Myocyte (in vitro differentiated cells): Measurements from ENCODE around the gene LSM2. TPM values are rescaled to one million over a fixed set of nuclear protein-coding genes. Genes with fewer than 3 reads are reported as not detected.
"Not testable (repeated sequence)": the region's sequence is repeated elsewhere in the genome, so short reads cannot be mapped to it uniquely, and the experiment has no call there.

Source experiments
- DNase-seq: peaks from one replicate; pipeline ENCODE4 v3.0.0-alpha.2; 2012; ENCODE audit warnings: low read depth
- total RNA-seq: library from RNA; depleted of rRNA; stranded (reverse); fragments of >200 nt; gene quantifications from 2 replicates; pipeline ENCODE4 v1.2.3, GENCODE V29; 2014

Gene LSM2
- total RNA-seq, 1 donor from 2014 or later, result 38.8 TPM

- peak; percentile 100 for DNase-seq
Measured at GRCh38 chr6:31827286-31828079, 20.7 kb upstream of the LSM2 start, which contains the start of gene HSPA1B. Gene HSPA1B (plus strand): TSS chr6:31827738. CDS start chr6:31827951, 213 bp downstream.

GRCh38 chr6:31826793-31827285 is 20.1 kb upstream of the LSM2 start:
- peak; percentile 89 for DNase-seq

DNA sequence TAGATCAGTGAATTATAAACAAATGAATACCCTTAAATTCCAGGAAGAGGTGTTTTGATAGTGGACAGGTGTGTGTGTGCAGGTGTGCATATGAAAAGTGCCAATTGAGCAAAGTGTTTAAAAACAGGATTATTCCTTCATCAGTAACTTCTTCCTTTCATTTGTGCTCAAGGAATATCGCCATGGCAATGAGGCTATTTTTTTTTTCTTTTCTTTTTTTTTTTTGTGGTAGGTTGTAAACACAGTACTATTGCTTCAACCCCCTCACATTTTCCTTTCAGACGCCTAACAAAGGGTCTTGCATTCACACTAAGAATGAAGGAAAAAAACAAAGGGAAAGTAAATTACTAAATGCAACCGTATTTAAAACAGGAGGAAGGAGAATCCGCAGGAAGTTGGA is 18.8 kb upstream of the LSM2 start:
- DNase-seq, result no peak

GRCh38 chr6:31823592-31824196 is 16.9 kb upstream of the LSM2 start:
- not testable (repeated sequence) for DNase-seq

GRCh38 chr6:31822036-31822821 is 15.5 kb upstream of the LSM2 start:
- DNase-seq, result peak; percentile 88

- peak; percentile 75 for DNase-seq
Measured at GRCh38 chr6:31821301-31822035, 14.7 kb upstream of the LSM2 start.

DNA sequence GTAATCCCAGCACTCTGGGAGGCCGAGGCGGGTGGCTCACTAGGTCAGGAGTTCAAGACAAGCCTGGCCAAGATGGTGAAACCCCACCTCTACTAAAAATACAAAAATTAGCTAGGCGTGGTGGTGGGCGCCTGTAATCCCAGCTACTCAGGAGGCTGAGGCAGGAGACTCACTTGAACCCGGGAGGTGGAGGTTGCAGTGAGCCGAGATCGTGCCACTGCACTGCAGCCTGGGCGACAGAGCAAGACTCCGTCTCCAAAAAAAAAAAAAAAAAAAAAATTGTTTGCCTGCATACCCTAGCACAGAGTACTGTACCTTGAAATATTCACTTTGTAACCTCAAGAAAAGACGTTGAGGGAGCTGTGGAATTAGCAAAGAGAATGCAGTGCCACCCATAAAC is 13.6 kb upstream of the LSM2 start:
- DNase-seq, result not testable (repeated sequence)

GRCh38 chr6:31819871-31820299 is 13.1 kb upstream of the LSM2 start:
- no peak for DNase-seq

GRCh38 chr6:31817929-31818511 is 11.3 kb upstream of the LSM2 start:
- not testable (repeated sequence) for DNase-seq

DNA sequence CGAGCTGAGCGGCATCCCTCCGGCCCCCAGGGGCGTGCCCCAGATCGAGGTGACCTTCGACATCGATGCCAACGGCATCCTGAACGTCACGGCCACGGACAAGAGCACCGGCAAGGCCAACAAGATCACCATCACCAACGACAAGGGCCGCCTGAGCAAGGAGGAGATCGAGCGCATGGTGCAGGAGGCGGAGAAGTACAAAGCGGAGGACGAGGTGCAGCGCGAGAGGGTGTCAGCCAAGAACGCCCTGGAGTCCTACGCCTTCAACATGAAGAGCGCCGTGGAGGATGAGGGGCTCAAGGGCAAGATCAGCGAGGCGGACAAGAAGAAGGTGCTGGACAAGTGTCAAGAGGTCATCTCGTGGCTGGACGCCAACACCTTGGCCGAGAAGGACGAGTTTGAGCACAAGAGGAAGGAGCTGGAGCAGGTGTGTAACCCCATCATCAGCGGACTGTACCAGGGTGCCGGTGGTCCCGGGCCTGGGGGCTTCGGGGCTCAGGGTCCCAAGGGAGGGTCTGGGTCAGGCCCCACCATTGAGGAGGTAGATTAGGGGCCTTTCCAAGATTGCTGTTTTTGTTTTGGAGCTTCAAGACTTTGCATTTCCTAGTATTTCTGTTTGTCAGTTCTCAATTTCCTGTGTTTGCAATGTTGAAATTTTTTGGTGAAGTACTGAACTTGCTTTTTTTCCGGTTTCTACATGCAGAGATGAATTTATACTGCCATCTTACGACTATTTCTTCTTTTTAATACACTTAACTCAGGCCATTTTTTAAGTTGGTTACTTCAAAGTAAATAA is 10.6 kb upstream of the LSM2 start:
- DNase-seq, result not testable (repeated sequence)

GRCh38 chr6:31815025-31815838 is 8.5 kb upstream of the LSM2 start, which contains the start of the genes HSPA1A and HSPA1L:
Gene HSPA1A (plus strand): TSS chr6:31815543. CDS start chr6:31815757, 214 bp downstream.
Gene HSPA1L (minus strand): TSS chr6:31815283. CDS start chr6:31811972, 3,311 bp downstream.
- DNase-seq, result peak; percentile 98

DNA sequence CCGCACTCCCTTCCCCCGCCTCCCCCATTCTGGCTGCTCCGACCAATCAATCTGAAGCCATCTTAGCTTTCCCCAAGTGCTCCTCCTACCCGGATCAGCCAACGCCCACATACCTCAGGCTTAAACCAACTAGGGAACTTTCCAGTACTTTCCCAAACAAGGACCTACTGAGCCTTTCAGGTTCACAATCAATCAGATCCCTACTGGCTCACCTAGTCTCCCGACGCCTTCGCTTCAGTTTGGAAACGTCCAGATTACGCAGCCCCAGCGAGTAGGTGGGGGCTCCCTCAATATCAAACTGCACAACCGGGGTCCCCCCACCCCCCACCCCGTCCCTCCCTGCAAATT is 7.9 kb upstream of the LSM2 start:
- DNase-seq, result peak; percentile 98

- DNase-seq, result no peak
Measured at GRCh38 chr6:31813465-31813849, 6.7 kb upstream of the LSM2 start.

DNA sequence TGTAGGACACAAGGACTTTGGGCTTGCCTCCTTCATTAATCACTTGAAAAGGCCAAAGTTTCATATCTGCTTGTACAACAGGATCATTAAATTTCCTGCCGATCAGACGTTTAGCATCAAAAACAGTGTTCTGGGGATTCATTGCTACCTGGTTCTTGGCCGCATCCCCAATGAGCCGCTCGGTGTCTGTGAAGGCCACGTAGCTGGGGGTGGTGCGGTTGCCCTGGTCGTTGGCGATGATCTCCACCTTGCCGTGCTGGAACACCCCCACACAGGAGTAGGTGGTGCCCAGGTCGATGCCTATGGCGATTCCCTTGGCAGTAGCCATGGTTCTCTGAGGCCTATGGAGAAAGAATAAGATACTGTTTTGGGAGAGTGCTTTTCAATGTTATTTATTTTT is 4.9 kb upstream of the LSM2 start:
- DNase-seq, result no peak

- not testable (repeated sequence) for DNase-seq
Measured at GRCh38 chr6:31808599-31808998, 1.8 kb upstream of the LSM2 start.

DNA sequence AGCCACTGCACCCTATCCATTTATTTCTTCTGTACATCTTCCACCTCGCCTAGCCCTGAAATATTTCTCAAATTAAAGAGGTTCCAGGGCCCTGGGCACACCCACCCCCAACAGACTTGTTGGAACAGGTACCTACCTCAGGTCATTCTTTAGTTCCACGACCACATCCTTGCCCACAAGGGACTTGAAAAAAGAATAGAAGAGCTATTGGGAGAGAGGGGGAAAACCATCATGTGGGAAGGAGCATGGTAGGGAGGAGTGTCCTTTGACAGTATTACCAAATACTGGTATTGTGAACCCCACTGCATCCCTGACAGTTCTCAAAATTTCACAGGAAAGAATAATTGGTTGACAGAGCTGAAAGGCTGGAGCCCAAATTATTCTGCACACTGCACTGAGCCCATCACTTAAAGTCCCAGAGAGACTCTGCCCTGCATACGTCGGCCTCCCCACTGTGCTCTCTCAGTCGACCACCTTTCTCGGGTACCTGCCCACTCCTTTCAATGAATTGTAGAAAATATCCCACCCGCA is 762 bp downstream of the LSM2 start:
- no peak for DNase-seq

- not testable (repeated sequence) for DNase-seq
Measured at GRCh38 chr6:31801031-31801927, 5.5 kb downstream of the LSM2 start.
